GM21360 (cell line): Measurements from ENCODE around the gene C19orf47.
"Not testable (repeated sequence)": the region's sequence is repeated elsewhere in the genome, so short reads cannot be mapped to it uniquely, and the experiment has no call there.

ENCODE experiments used
- ATAC-seq: cut with Tn5 transposase; IDR thresholded peaks from one replicate; pipeline ENCODE4 v1.9.1; 2021; ENCODE audit warnings: mild to moderate bottlenecking, moderate library complexity; ENCODE audit not compliant: unreplicated experiment

The C19orf47 gene

GRCh38 chr19:40355975-40356680, 7.9 kb upstream of the C19orf47 start:
- no peak for ATAC-seq

- no peak for ATAC-seq
These were observed 837 bp upstream of the C19orf47 start for GRCh38 chr19:40348961-40349507.

- ATAC-seq: no peak
These were observed 3.8 kb downstream of the C19orf47 start for GRCh38 chr19:40344422-40344821.

- no peak for ATAC-seq
These were observed 5.4 kb downstream of the C19orf47 start for GRCh38 chr19:40342644-40343311.

- ATAC-seq: no peak
These were observed 6.4 kb downstream of the C19orf47 start for GRCh38 chr19:40341601-40342482.

GRCh38 chr19:40339018-40339728, 9.0 kb downstream of the C19orf47 start:
- ATAC-seq: no peak

- ATAC-seq: no peak
These were observed 10.6 kb downstream of the C19orf47 start for GRCh38 chr19:40337594-40337993.

- ATAC-seq: no peak
These were observed 11.1 kb downstream of the C19orf47 start for GRCh38 chr19:40337107-40337506.

GRCh38 chr19:40336601-40336900, 11.6 kb downstream of the C19orf47 start:
- no peak for ATAC-seq

GRCh38 chr19:40335855-40336600, 12.2 kb downstream of the C19orf47 start:
- no peak for ATAC-seq

- ATAC-seq: no peak
These were observed 13.1 kb downstream of the C19orf47 start for GRCh38 chr19:40335101-40335500.

- not testable (repeated sequence) for ATAC-seq
These were observed 15.1 kb downstream of the C19orf47 start for GRCh38 chr19:40333083-40333482.

GRCh38 chr19:40332669-40333068, 15.5 kb downstream of the C19orf47 start:
- ATAC-seq: no peak

- ATAC-seq: no peak
These were observed 17.1 kb downstream of the C19orf47 start for GRCh38 chr19:40331052-40331451.

GRCh38 chr19:40326201-40326600, 22.0 kb downstream of the C19orf47 start:
- ATAC-seq: no peak

GRCh38 chr19:40323705-40324104, 24.5 kb downstream of the C19orf47 start:
- no peak for ATAC-seq

- ATAC-seq: no peak
These were observed 25.1 kb downstream of the C19orf47 start for GRCh38 chr19:40322951-40323615.

- no peak for ATAC-seq
These were observed 26.0 kb downstream of the C19orf47 start for GRCh38 chr19:40322271-40322610.

- ATAC-seq: no peak
These were observed 26.5 kb downstream of the C19orf47 start for GRCh38 chr19:40321566-40322270.
